GM18909 (cell line): ENCODE measurements around the gene CHGA.

Source experiments
- ATAC-seq: cut with Tn5 transposase; IDR thresholded peaks from one replicate; pipeline ENCODE4 v1.9.1; 2021; ENCODE audit warnings: mild to moderate bottlenecking; ENCODE audit not compliant: unreplicated experiment, poor library complexity

CHGA gene

DNA sequence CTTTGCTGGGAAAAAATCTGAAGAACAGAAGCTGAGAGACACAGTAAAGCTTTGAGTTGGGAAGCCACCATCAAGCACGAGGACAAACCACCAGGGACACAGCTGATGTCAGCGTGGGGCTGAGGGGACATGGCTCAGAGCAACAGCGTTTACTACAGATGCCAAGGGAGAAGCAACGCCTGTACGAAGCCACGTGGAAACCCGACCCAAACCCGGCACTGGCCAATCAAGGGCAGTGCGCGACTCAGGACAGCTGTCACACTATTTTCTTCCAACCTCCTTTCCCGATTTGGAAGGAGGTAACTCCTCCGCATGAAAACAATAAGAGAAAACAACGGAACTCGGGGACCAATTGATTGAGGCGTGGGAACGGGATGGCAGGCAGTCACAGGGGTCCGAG is 20.2 kb upstream of the CHGA start:
- no peak for ATAC-seq

DNA sequence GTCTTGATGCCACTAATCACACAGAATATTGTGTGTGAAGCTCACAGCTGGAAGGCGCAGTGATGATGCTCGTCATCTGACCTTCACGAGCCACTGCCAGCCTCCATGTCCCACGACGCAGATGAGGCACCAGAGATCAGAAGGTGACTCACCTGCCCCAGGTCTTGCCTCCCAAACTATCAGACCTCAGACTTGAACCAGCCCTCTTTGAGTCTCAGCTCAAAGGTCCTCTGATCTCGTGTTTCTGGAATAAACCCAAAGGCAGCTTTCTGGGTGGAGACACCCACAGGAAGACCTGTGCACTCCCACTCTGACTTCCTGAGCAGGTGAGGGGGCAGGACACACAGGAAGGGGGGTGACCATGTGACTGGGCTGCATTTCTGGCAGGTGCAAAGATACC is 19.6 kb upstream of the CHGA start:
- no peak for ATAC-seq

DNA sequence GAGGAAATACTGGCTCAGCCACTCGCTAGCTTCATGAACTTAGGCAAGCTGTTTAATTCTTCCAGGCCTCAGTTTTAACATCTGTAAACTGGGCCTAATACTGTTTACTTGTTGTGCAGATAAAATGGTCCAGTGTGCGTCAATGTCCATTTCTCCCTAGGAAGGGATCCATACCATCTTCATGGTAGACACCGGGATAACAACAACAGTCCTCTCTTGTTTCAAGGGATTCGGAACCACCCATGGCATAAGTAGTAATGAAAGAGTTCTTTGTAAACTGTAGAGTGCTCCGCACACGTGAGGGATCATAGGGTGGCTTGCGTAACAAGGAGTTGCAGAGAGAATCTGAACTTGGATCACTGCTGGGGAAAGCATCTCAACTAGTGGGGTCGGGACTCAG is 17.3 kb upstream of the CHGA start:
- no peak for ATAC-seq

DNA sequence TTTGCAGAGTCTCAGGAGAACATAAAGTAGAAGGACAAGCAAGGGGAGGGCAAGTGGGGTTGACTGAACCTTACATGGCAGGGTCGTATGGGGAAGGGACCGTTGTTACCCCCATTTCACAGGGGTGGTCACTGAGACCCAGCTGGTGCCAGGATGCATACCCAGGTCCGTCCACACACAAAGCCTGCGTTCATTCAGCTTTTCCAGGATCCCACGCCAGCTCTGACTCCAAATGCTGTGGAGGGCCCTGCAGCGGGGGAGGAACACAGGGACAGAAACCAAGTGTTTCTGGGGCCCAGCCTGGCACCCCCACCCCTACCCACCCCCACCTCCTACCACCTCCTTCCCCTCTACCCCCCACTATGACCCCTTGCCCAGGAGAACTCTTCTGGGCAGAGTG is 16.5 kb upstream of the CHGA start:
- ATAC-seq = no peak

DNA sequence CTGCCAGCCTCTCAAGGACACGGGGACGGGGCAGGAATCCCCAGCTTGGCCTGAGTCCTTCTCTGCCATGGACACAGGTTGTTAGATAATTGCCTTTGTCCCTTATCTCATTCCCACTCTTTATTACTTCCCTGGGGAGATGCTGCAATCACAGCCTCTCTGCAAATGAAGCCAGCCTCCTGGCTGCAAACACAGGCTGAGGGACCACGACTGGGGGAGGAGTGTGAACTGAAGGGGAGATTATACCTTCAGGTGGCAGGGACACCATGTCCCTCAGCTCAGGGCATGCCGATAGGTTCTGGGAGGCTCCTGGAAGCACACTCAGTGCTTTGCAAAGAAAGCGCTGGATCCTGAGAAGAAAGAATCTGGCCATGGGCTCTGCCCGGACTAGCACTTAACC is 16.1 kb upstream of the CHGA start:
- ATAC-seq = no peak

DNA sequence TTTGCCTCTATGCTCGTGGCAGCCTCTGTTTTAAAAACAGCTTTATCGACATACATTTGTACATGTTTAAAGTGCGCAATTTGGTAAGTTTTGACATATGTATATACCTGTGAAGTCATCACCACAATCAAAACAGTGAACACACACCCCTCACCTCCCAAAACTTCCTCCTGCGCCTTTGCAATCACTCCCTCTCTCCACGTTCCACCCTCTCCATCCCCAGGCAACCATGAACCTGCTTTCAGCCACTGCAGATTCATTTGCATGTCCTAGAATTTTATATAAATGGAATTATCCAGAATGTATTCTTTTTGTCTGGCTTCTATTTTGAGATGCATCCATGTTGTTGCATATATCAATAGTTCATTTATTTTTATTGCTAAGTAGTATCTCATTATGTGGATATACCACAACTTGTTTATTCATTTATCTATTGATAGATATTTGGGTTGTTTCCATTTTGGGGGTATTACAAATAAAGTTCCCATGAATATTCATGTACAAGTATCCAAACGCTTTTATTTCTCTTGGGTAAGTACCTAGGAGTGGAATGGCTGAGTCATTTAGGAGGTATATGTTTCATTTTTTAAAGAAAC is 15.5 kb upstream of the CHGA start:
- no peak for ATAC-seq

DNA sequence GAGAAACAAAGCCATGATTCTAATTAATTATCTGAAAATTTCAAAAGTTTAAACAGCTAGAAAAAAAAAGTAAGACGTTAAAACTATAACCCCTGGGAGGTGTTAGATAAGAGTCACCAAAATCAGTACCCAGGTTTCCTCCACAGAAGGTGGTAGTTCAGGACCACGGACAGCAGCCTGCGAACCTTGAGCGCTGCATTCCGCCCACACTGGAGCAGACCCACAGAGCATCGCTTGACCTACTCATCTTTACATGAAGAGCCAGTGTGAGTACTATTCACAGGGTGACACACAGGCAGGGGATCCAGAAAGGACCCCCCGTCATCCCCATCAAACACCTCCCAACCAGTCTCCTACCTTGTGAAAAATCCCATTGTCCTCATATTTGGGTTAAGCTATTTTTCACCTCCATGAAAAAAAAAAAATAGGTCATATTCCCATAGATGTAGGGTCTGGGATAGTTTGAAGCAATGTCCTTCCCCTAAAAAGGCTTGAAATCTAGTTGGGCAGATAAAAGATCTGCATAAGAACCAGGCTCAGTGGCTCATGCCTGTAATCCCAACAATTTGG is 8.8 kb upstream of the CHGA start:
- no peak for ATAC-seq

DNA sequence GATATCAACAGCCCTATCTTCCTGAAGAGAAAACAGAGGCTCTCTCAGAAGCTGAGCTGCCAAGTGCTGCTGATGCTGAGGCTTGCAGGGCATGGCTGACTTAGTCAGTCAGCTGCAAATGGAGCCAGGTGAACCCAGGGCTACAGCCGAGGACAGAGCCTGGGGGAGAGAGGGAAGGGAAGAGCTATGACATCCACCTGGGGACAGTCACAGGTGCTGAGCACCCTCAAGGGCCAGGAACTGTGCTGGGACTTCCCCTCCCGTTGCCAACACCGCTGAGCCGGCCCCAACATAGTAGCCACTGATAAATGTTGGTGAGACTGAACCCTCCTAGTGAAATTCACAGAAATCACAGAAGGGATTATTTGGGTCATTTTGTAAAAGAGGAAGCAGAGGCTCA is 6.7 kb upstream of the CHGA start:
- ATAC-seq = no peak

DNA sequence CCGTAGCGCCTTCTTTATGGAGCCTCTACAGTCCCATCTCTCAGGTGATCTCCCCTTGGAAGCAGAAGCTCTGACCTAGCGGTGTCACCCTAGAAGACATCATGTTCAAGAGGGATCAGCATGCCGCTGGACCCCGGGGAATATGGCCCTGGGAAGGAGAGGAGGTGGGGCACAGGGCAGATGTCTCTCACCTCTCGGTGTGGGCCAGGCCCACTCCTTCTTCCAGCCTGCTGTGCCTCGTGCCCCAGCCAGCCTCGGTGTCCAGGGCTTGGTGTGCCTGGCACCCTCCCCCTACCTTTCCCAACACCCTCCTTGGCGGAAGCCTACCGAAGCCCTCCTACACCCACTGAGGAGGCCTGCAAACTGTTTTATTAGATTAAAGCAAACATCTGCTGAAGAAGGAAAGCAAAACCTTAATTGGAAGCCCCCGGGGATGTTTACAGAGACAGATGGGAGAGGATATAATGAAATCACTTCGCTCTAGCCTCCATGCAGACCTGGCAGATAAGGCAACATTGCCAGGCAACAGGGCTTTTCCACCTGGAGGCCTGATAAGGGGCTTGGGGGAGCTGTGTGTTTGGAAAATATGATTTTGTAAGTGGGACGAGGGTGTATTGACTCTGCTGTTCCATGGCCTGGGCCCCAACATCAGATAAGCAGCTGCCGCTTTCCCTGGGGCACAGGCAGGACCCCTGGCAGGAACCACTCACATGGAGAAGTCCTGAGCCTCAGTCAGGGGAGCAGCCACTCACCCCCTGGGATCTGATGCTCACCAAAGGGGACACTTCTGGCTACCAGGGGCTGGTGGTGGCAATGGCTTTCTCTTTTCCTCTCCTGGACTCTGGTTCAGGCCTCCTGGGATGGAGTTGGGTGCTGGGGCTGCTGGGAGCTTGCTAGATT is 5.7 kb upstream of the CHGA start:
- no peak for ATAC-seq

DNA sequence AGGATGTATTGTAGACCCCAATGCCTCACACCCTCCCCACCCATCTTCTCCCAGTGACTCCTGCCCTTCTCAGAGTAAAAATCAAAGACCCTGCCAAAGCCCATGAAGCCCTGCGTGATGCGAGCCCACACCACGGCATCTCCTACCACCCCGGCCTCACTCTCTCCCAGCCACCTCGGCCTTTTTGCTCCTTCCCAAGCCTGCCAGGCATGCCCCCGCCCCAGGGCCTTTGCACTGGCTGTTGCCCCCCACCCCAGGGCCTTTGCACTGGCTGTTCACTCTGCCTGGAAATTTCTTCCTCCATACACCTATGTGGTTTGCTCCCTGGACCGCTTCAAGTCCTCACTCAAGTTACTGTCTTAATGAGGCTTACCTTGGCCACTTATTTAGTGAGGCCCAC is 5.0 kb upstream of the CHGA start:
- ATAC-seq = no peak

DNA sequence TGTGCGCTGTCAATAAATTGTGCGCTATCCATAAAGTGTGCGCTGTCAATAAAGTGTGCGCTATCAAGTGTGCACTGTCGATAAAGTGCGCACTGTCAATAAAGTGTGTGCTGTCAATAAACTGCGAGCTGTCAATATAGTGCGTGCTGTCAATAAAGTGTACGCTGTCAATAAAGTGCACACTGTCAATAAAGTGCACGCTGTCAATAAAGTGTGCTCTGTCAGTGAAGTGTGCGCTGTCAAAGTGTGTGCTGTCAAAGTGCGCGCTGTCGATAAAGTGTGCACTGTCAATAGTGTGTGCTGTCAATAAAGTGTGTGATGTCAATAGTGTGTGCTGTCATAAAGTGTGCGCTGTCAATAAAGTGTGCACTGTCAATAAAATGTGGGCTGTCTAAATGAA is 2.9 kb upstream of the CHGA start:
- ATAC-seq = no peak

DNA sequence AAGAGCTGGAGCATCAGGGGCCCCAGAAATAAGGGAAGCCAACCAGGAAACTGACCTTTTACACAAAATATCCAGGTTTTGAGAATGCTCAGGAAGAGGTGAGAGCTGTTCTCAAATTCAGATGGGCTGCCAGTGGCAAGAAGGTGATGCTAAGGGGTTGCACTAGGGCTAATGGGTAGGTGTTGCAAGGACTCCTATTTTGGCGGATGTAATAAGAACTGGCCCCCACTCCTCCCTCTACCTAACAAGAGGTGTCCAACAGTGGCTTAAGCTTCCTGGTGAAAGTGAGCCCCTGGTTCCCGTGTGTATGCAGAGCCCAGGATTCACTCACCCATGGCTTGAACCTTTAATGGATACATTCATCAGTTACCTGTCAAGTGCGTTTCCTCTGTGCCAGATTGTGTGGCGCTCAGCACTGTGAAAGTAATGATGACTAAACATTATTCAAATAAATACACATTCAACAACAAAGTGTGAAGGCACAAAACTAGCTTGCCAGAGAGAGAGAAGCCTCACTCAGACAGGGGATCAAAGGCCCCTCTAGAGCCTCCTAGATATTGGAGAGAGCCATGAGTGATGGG is 705 bp upstream of the CHGA start:
- ATAC-seq = no peak

DNA sequence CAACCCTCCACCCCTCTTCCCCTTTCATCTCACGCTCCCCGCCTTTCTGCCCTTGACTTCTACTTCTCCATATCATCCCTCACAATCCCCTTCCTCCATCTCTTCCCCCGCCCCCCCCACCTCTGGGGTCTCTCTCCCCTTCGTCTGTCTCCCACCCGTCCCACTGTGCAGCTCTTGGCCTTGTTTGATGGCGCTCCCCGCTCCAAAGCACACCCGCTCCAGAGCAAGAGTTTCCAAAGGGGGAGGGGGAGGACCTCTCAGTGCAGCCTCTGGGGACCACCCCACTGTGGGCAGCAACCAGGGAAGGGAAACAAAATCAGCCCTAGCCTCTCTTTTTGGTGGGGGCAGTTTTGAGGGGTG is 774 bp downstream of the CHGA start:
- no peak for ATAC-seq

DNA sequence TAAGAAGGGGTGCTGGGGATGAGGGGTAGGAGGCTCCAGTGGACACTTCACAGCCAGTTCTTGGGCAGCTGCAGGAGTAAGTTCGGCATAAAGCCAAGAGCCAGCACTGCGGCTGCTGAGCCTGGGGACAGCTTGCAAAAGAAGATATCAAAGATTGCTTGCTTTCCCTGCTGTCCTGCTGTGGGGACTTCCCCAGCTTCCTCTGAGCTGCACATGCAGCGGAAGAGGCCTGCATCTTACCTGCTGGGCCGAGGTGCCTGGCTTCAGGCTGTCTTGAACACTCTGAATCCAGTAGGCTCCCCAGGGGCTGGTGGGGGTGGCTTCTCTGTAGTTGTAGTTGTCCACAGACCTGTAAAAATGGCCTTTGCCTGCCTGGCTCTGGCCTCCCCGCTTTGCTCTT is 1.3 kb downstream of the CHGA start:
- ATAC-seq = no peak

DNA sequence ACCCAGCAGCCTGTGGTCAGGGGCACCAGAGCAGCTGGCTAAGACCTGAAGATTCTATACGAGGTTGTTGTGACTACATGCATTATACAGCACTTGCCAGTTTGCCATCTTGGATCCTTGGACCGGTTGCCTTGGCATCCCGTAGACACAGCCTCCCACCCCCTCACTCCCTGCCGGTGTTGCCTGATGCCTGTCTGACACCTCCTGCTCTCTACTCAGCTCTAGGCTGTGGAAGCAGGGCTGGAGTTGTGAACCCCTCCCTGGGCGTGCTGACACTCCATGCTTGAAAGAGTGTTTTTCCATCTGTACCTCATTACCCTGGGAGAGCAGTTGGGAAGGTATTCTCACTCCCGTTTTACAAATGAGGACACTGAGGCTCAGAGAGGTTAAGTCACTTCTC is 2.5 kb downstream of the CHGA start:
- ATAC-seq = no peak

DNA sequence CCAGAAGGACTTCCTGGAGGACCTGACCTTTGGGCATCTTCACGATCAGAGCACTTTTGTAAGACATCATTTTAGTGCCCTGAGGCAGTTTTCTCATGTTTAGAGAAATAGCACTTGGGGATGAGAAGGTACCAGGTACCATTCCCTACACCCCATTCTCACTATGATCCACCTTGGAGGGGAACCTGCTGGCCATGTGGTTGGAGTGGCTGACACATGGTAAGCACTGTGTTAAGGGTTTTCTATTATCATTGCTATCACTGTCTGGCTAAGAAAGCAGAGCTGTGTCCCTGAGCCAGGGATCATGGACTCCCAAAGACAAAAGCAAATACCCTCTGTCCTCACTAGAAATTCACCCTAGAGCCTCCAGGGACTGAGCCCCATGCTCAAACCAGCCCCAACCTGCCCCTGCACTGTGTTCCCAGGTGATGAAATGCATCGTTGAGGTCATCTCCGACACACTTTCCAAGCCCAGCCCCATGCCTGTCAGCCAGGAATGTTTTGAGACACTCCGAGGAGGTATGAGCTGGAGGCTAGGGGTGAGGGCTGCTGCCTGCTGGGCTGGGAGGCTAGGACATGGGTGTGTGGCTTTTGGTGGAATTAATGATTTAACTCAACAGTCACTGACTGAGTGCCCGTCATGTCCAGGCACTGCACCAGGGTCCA is 3.4 kb downstream of the CHGA start:
- no peak for ATAC-seq

DNA sequence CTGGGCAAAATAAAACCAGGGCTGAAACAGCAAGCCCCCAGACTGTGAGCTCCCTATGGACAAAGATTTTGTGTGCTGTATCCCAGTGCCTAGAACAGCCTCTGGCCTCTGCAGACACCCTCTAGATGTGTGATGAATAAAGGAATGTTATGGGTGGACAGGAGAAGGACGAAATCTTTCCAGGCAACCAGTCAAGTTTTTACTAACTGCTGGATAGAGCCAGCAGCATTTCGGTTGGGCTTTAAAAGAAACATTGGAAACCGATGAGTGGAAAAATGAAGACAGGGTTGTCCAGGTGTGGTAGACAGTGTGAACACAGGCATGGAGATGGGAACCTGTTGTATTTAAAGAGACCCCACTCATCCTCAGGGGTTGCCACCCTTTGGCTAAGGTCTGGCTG is 4.0 kb downstream of the CHGA start:
- ATAC-seq = no peak

DNA sequence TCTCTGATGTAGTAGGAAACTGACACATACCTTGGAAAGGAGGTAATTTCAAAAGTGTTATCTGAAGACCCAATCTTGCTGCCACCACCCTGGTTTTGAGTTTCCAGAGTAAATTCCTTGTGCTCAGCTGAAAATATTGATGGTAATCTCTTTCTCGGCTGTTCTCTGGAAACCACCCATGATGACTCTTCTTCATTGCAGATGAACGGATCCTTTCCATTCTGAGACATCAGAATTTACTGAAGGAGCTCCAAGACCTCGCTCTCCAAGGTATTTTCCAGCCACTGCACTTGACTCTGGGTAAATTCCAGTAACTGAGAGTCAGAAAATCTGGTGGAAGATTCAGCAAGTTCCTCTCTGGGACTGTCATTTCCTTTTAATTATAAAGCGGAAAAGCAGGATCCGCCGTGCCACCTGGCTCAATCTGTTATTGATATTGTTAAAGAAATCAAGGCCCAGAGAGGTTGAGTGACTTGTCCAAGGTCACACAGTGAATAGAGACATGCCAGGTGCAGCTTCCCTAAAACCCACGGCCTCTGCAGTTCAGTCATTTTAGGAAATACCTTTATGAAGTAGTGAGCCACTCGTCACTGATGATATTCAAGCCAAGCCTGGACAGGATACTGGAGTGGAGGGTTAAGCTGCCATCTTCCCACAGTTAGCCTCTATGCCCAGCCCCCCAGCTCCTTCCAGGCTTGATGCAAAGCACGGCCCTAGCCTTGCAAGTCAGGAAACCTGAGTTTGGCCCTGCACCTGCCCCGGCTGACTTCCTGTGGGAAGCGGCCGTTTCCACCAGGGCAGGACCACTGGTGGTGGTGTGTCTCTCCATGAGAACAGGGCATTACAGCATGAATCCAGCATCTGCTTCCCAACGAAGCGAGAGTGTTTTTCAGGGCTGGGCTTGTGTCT is 4.7 kb downstream of the CHGA start:
- ATAC-seq = no peak

DNA sequence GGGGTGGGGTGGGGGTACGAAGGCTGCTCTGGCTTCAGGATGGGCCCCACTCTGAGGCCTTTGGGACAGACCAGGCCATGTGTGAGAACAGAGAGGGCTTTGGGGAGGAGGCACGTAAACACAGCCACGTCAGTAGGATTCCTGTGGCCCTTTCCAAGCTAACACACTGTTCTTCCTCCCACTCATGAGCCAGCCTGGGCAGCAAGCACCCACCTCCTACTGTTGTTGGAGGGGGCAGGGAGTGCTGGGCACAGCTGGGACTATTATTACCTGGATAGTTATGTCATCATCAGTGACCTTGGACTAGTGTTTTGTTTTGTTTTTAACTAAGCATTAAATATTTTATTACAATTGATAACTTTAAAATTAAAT is 5.3 kb downstream of the CHGA start:
- ATAC-seq = no peak
